GM06990 (cell line): Measurements from ENCODE around the gene KLHL29.

ENCODE experiments used
- DNase-seq: peaks from one replicate; pipeline ENCODE4 v3.0.0-alpha.2; 2011; ENCODE audit not compliant: insufficient read length; ENCODE audit errors: extremely low read depth
- H3K27me3 ChIP-seq: replicated peaks from 2 replicates; pipeline ENCODE4 v1.6.0; 2011; ENCODE audit warnings: low read length; ENCODE audit not compliant: control insufficient read depth, insufficient read depth
- H3K36me3 ChIP-seq: 2 replicates; pipeline ENCODE4 v1.5.1; 2011; ENCODE audit warnings: low read length; ENCODE audit not compliant: control insufficient read depth, insufficient read depth
- H3K4me3 ChIP-seq: replicated peaks from 2 replicates; pipeline ENCODE4 v1.5.1; 2011; ENCODE audit warnings: low read depth, mild to moderate bottlenecking, control low read depth, low read length
- CTCF ChIP-seq: IDR thresholded peaks from 2 replicates; pipeline ENCODE4 v1.5.1; 2011; ENCODE audit warnings: low read length, control low read depth, mild to moderate bottlenecking, inconsistent platforms; ENCODE audit not compliant: insufficient read depth, poor library complexity, severe bottlenecking

KLHL29 gene

GRCh38 chr2:23574919-23575654, 190.1 kb downstream of the KLHL29 start:
- H3K27me3 ChIP-seq, result no peaks in the 10 kb centered on the region
- no peak for TF ChIP-seq CTCF
- no peak overlapping the region for H3K4me3 ChIP-seq
- H3K36me3 ChIP-seq, result no peaks in the 10 kb centered on the region
- DNase-seq, result no peak

GRCh38 chr2:23578964-23579671, 194.1 kb downstream of the KLHL29 start:
- TF ChIP-seq CTCF, result no peak

GRCh38 chr2:23579674-23580073, 194.7 kb downstream of the KLHL29 start:
- no peak for TF ChIP-seq CTCF
- DNase-seq, result no peak
- H3K27me3 ChIP-seq, result no peaks in the 10 kb centered on the region
- no peaks in the 10 kb centered on the region for H3K36me3 ChIP-seq
- no peak overlapping the region for H3K4me3 ChIP-seq

More at GRCh38 chr2:23578964-23579671, 194.1 kb downstream of the KLHL29 start:
- Histone ChIP-seq H3K4me3 (no peak overlapping the region), H3K36me3 (no peaks in the 10 kb centered on the region), H3K27me3 (no peaks in the 10 kb centered on the region)
- no peak for DNase-seq

GRCh38 chr2:23583467-23583866, 198.5 kb downstream of the KLHL29 start:
- Histone ChIP-seq H3K4me3 (no peak overlapping the region), H3K27me3 (no peaks in the 10 kb centered on the region), H3K36me3 (no peaks in the 10 kb centered on the region)
- TF ChIP-seq CTCF, result no peak
- DNase-seq, result no peak

- no peak for DNase-seq
- Histone ChIP-seq H3K36me3 (no peaks in the 10 kb centered on the region), H3K27me3 (no peaks in the 10 kb centered on the region), H3K4me3 (no peak overlapping the region)
- TF ChIP-seq CTCF, result no peak
Measured at GRCh38 chr2:23584054-23584745, 199.2 kb downstream of the KLHL29 start.
